Esophagus squamous epithelium (tissue), 4 donors: ENCODE measurements around the gene XIRP2.

Experiments
- CTCF ChIP-seq, 6 experiments: fragments of 450-650 bp in 4 of 6; fragments of 200-600 bp in 2 of 6; sonication (generic) in 2 of 6; IDR thresholded peaks; one replicate each; pipeline ENCODE4 v1.5.1; 2016 to 2019; ENCODE audit warnings: antibody characterized with exemption in 6 of 6, mild to moderate bottlenecking in 4 of 6, moderate library complexity in 4 of 6
- POLR2A ChIP-seq, 4 donors: fragments of 450-650 bp; IDR thresholded peaks; one replicate each; pipeline ENCODE4 v1.6.1; 2017; ENCODE audit warnings: antibody characterized with exemption in 4 of 4, mild to moderate bottlenecking in 4 of 4, moderate library complexity in 3 of 4

DNA sequence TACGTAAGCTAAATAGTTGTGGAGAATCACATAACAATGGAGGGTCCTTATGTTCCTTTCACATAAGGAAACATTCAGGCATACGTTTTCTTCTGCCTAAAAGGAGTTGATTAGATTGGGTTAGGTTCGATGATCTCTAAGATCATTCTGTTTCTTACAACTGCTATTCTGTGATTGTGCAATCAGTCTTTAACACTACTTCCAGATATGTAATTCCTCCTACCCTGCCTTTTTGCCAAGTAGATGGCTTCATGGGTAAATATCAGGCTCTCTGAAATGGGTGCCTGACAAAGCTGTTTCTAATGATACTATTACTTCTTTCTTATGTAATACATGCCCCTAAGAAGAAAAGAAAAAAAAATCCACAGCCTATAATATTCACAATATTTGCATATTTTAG is 321.5 kb downstream of the XIRP2 start:
- TF ChIP-seq CTCF (IDR thresholded peaks at IDR 0.05) (no peak), POLR2A (IDR thresholded peaks at IDR 0.05) (no peak)
